ENCODE results near the gene SLMAP. TPM values are rescaled to one million over a fixed set of nuclear protein-coding genes. Genes with fewer than 3 reads are reported as not detected.

The SLMAP gene
- total RNA-seq, 1 donor from 2014 or later = 29.2 TPM

Other genes with a start within 250 kb of the SLMAP start
- 0.20 TPM for gene DNAH12, start 212.0 kb upstream of the SLMAP start, total RNA-seq
- 13.3 TPM for gene PDE12, start 200.0 kb upstream of the SLMAP start, total RNA-seq
- gene ARF4, start 159.0 kb upstream of the SLMAP start, total RNA-seq = 62.3 TPM
- 6.1 TPM for gene DENND6A, start 63.2 kb upstream of the SLMAP start, total RNA-seq

Data from left lobe of liver (tissue), 1 donor.